WTC11 (cell line): ENCODE results near the gene KCNB1.

Source experiments
- ESRRA ChIP-seq: sonication (generic); formaldehyde crosslinking; IDR thresholded peaks from 2 replicates; pipeline ENCODE4 v1.8.1; 2022; ENCODE audit warnings: mild to moderate bottlenecking, missing genetic modification reagents, borderline replicate concordance
- NR2C2 ChIP-seq: sonication (generic); formaldehyde crosslinking; IDR thresholded peaks from 2 replicates; pipeline ENCODE4 v1.8.0; 2022; ENCODE audit warnings: mild to moderate bottlenecking, missing genetic modification reagents
- RELA ChIP-seq: sonication (generic); formaldehyde crosslinking; IDR thresholded peaks from 2 replicates; pipeline ENCODE4 v1.8.1; 2022; ENCODE audit warnings: missing genetic modification reagents, mild to moderate bottlenecking, borderline replicate concordance
- ZNF121 ChIP-seq: sonication (generic); formaldehyde crosslinking; IDR thresholded peaks from 2 replicates; pipeline ENCODE4 v1.8.0; 2023; ENCODE audit warnings: missing genetic modification reagents
- TF ChIP-seq, protein P1 (sequence below): fragments of 200-600 bp; IDR thresholded peaks from 2 replicates; pipeline ENCODE4 v1.8.0; 2022; ENCODE audit warnings: antibody characterized with exemption
- TF ChIP-seq, protein P2 (sequence below): sonication (generic); formaldehyde crosslinking; IDR thresholded peaks from 2 replicates; pipeline ENCODE4 v1.8.0; 2023; ENCODE audit warnings: missing genetic modification reagents
- TF ChIP-seq, protein P3 (sequence below): sonication (generic); formaldehyde crosslinking; IDR thresholded peaks from 2 replicates; pipeline ENCODE4 v1.8.1; 2023; ENCODE audit warnings: mild to moderate bottlenecking, moderate library complexity, missing genetic modification reagents

DNA sequence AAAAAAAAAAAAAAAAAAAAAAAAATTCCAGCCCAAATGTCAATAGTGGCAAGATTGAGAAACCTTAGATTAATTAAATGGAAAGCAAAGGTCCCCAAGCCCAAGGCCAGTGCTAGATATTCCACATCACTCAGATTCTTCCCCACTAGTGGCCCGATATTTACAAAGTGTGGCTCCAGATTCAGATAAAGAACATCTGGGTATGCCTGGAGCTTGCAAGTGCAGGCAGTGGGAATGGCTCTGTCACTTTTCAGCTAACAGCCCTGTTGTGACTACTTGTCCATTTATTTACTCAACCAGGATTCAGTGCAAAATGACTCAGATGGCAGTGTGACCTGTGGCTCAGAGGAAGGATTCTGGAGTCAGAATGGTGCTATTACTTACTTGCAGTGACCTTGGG lies 8.2 kb upstream of the KCNB1 start:
- TF ChIP-seq, protein P1, sequence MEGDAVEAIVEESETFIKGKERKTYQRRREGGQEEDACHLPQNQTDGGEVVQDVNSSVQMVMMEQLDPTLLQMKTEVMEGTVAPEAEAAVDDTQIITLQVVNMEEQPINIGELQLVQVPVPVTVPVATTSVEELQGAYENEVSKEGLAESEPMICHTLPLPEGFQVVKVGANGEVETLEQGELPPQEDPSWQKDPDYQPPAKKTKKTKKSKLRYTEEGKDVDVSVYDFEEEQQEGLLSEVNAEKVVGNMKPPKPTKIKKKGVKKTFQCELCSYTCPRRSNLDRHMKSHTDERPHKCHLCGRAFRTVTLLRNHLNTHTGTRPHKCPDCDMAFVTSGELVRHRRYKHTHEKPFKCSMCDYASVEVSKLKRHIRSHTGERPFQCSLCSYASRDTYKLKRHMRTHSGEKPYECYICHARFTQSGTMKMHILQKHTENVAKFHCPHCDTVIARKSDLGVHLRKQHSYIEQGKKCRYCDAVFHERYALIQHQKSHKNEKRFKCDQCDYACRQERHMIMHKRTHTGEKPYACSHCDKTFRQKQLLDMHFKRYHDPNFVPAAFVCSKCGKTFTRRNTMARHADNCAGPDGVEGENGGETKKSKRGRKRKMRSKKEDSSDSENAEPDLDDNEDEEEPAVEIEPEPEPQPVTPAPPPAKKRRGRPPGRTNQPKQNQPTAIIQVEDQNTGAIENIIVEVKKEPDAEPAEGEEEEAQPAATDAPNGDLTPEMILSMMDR = no peak
- TF ChIP-seq, protein P2, sequence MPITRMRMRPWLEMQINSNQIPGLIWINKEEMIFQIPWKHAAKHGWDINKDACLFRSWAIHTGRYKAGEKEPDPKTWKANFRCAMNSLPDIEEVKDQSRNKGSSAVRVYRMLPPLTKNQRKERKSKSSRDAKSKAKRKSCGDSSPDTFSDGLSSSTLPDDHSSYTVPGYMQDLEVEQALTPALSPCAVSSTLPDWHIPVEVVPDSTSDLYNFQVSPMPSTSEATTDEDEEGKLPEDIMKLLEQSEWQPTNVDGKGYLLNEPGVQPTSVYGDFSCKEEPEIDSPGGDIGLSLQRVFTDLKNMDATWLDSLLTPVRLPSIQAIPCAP (CRISPR knock-in tag) = no peak
- TF ChIP-seq RELA (CRISPR knock-in tag) (no peak), NR2C2 (no peak), ESRRA (CRISPR knock-in tag) (no peak), ZNF121 (no peak)
- TF ChIP-seq, protein P3, sequence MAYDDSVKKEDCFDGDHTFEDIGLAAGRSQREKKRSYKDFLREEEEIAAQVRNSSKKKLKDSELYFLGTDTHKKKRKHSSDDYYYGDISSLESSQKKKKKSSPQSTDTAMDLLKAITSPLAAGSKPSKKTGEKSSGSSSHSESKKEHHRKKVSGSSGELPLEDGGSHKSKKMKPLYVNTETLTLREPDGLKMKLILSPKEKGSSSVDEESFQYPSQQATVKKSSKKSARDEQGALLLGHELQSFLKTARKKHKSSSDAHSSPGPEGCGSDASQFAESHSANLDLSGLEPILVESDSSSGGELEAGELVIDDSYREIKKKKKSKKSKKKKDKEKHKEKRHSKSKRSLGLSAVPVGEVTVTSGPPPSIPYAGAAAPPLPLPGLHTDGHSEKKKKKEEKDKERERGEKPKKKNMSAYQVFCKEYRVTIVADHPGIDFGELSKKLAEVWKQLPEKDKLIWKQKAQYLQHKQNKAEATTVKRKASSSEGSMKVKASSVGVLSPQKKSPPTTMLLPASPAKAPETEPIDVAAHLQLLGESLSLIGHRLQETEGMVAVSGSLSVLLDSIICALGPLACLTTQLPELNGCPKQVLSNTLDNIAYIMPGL (CRISPR knock-in tag) = no peak
